ENCODE results near the gene HESX1.

DNA sequence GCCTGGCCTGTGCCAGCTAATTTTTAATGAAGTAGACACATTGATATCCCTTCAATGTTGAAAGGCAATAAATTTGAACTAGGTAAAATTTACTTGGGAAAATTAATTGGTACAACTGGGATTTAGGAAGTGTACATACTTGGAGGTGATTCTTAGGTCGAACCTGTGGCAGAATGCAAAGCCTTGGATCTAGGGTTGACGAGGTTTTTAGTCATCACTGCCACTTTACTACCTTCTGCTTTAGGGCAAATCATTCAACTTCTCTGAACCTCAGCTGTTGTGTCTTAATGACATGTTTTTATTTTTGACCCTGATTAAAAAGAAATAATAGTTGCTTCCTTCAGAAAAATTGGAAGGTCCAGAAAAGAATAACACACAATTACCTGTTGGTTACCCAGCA lies 30.2 kb upstream of the HESX1 start:
- no peak for TF ChIP-seq EZH2 (IDR thresholded peaks at IDR 0.05; ENCODE audit: low read depth, unreplicated experiment)
- TF ChIP-seq CREB1 (CRISPR knock-in tag; IDR thresholded peaks at IDR 0.05; ENCODE audit: low read depth), result no peak
- no peak for TF ChIP-seq EZH2phosphoT487 (IDR thresholded peaks at IDR 0.05; ENCODE audit: unreplicated experiment)
- no peak for TF ChIP-seq POLR2AphosphoS5 (IDR thresholded peaks at IDR 0.05; ENCODE audit: low read depth)
- TF ChIP-seq CTCF (conservative IDR thresholded peaks at IDR 0.05; ENCODE audit: low read depth in 2 of 2), result no peak
- TF ChIP-seq ETS1 (IDR thresholded peaks at IDR 0.05), result no peak
- no peak for TF ChIP-seq JUNB (IDR thresholded peaks at IDR 0.05; ENCODE audit: unreplicated experiment)

All from GM23338 (cell line).